GM21737 (cell line): Measurements from ENCODE around the gene SVOPL.
"Not testable (repeated sequence)": the region's sequence is repeated elsewhere in the genome, so short reads cannot be mapped to it uniquely, and the experiment has no call there.

ENCODE experiments used
- ATAC-seq: cut with Tn5 transposase; IDR thresholded peaks from one replicate; pipeline ENCODE4 v1.9.1; 2021; ENCODE audit warnings: mild to moderate bottlenecking, moderate library complexity; ENCODE audit not compliant: unreplicated experiment

Gene SVOPL

DNA sequence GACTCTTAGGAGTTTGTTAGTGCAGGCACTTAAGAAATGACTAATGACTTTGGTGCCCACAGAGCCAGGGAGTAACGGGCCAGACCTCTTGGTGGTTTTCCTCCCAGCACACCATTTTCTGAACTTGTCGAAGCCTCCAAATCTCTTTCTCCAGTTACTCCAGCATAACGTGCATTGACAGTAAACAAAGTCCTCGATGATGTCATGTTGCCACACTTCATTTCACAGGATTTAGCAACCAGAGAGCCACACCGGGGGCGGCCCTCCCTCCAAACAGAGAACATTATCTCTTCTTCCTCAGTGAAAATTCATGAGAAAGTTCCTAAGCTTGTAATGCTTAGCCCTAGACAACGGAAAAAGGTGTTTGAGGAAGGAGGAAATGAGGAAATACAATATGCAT is 4.0 kb upstream of the SVOPL start:
- no peak for ATAC-seq

DNA sequence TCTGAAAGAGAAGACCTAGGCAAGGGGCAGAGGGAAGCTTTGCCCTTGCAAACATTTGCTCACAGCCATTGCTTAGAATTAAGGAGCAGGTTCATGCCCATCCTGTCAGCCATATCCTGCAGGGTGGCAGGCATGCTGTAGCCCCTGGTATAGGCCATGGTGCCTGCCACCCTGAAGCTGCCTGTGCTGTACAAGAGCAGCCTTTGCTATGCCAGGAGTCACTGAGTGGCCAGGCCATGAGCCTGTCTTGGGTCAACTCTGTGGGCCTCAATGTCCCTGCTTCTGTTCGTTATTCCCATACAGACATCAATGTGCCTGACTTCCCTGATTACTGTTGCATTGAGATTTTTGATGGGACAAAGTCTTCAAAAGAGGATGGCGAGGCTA is 368 bp upstream of the SVOPL start:
- no peak for ATAC-seq

DNA sequence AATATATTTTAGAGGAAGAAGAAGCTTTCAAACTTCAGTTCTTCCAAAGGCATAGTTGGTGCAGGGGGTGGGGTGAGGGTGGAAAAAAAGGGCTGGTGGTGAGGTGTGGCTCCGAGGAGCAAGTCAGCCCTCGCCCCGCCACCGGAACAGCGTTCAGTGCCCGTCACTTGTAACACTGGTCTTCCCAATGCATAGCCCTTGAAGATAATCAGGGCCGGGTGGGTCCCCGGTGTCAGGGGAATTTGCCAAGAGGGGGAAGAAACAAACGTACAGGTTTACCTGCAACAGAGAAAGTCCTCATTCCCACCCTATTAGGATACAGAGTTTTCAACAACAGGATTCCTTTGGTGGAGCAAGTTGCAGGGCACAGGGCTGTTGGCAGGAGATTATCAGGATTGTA is 1.5 kb downstream of the SVOPL start:
- no peak for ATAC-seq

DNA sequence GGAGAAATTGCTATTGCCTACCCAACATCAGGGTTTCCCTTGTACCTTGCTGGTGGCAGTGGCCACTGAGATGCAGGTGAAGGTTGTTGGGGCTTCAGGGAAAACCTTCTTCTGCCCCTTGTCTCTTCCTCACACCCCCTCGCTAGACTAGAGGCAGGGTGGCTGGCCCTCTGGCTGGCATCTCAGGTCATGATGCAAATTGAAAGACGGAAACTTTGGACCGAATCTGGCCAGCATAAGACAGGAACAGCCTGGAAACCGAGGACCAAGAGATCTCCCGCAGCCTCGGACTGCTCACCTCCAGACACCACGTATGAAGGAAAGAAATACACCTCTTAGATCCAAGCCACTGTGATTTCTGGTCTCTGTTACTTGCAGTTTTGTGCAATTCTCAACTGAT is 2.9 kb downstream of the SVOPL start:
- ATAC-seq, result no peak

DNA sequence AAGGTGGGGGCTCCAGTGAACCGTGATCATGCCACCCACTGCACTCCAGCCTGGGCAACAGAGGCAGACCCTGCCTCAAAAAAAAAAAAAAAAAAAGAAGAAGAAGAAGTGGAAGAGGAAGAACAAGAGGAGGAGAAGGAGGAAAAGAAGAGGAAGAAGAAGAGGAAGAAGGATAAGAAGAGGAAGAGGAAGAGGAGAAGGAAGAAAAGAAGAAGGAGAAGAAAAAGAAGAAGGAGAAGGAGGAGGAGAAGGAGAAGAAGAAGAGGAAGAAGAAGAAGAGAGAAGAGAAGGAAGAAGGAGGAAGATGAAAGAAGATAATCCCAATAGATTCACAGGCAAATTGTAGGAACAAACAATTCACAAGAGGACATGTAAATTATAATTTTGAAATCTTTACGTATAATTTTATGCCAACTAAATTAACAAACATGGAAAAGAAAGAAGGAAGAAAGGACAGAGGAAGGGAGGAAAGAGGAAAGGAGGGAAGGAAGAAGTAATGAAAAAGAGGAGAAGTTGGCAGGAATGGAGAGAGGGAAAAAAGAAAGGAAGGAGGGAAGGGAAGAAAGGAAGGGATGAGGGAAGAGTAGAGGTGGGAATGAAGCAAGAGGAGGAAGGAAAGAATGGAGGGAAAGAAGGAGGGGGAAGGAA is 3.5 kb downstream of the SVOPL start:
- no peak for ATAC-seq

DNA sequence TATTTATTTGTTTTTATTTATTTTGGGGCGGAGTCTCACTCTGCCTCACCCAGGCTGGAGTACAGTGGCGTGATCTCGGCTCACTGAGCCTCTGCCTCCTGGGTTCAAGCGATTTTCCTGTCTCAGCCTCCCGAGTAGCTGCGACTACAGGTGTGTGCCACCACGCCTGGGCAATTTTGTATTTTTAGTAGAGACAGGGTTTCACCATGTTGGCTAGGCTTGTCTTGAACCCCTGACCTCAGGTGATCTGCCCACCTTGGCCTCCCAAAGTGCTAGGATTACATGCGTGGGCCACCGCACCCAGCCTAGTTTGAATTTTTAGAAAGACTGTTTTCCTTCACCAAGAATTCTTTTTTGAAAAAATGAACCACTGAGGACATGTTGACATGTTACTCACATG is 5.4 kb downstream of the SVOPL start:
- ATAC-seq, result not testable (repeated sequence)

DNA sequence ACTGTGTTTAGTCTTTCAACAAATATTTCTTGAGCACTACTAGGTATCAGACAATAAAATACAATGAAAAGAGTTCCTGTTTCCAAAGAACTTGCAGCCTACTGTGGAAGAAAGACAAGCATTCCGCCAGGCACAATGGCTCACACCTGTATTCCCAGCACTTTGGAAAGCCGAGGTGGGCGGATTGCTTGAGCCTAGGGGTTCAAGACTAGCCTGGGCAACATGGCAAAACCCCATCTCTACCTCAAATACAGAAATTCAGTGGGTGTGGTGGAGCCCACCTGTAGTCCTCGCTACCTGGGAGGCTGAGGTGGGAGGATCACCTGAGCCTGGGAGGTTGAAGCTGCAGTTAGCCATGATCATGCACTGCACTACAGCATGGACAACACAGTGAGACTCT is 6.1 kb downstream of the SVOPL start:
- ATAC-seq, result no peak

DNA sequence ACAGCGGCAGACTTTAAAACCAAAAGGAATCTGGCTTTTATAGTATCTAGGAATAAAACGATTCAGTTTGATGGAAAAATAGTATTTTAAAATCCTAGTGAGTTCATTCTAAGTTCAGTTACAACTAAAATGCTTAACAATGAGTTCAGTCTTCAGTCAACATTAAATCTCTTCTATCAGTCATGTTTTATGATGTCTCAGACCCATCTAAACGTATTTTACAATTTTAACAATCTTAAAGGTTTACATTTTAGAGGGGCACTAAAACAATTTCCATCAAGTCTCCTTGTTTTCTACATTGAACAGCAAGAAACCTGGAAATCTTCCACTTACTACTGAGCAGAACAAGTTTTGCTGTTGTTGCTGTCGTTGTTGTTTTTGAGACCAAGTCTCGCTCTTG is 10.0 kb downstream of the SVOPL start:
- ATAC-seq, result no peak

DNA sequence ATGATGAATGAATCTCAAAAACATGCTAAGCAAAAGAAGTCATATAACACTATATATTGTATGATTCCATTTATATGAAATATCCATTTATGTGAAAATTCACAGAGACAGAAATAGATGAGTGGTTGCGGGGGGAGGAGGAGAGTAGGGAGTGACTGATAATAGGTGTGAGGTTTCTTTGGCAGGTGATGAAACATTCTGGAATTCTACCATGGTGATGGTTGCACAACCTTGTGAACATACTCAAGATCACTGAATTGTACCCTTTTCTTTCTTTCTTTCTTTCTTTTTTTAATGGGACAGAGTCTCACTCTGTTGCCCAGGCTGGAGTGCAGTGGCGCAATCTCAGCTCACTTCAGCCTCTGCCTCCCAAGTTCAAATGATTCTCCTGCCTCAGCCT is 10.7 kb downstream of the SVOPL start:
- no peak for ATAC-seq

DNA sequence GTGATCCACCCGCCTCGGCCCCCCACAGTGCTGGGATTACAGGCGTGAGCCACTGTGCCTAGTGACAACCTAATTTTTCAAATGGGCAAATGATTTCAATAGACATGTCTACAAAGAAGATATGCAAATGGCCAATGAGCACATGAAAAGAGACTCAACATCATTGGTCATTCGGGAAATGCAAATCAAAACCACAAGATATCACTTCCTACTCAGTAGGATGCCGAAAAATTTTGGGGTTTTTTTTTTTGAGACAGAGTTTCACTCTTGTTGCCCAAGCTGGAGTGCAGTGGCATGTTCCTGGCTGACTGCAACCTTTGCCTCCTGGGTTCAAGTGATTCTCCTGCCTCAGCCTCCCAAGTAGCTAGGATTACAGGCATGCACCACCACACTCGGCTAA is 13.1 kb downstream of the SVOPL start:
- not testable (repeated sequence) for ATAC-seq

DNA sequence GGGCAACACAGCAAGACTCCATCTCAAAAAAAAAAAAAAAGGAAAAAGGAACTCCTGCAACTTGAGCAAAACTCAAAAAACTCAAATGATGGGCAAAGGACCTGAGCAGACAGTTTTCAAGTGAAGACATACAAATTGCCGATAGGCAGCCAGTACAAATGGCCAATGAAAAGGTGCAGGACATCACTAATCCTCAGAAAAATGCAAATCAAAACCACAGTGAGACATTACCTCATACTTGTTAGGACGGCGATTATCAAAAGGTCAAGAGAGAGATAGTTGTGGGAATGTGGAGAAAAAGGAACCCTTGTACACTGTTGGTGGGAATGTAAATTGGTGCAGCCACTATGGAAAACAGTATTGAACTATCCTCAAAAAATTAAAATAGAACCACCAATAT is 16.8 kb downstream of the SVOPL start:
- no peak for ATAC-seq

DNA sequence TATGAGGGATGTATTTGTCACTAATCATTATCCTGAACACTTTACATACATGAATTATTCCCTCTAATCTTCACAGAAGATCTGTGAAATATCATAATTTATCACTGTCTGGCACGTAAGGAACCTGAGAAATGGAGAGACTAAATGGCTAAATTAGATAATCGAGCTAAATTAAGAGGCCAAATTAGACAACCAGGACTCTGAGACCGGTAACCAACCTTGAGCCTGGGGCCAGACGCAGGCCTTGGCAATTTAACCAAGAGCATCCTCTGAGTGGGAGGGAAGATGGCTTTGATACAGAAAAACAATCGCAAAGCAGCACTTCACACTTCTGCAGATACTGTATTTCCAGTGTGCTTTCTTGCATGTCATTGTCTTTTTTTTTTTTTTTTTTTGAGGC is 21.4 kb downstream of the SVOPL start:
- no peak for ATAC-seq

DNA sequence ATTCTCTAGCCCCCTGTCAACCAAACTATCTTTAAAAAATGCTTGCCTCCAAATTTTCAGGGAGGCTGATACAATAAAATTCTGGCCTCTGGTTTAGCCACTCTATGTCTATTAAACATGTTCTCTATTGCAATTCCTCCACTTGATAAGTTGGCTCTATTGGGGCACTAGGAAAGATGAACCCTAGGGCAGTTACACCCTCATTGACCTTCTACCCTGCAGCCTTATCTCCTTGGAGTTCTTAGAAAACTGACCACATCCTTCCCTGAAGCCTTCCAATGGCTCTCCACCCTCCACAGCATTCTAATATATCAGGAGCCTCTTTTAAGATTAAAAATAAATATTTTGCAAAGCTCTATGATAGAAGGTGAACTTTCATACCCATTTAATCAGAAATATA is 30.6 kb downstream of the SVOPL start:
- no peak for ATAC-seq

DNA sequence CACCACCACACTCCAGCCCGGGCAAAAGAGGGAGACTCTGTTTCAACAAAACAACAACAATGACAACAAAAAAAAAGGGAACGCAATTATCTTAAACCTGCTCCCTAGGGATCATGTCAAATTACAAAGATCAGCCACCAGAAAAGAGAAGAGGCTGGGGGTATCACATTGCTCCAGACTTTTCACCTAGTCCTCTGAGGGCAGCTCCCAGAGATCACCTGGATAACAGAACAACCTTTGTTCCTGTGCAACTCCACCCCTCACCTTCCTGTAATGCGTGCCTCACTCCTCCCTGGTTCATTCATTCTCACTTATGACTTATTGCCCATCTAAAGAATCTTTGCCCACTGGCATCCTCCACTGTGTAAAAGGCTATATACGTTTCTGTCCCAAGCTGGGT is 31.8 kb downstream of the SVOPL start:
- ATAC-seq, result no peak

DNA sequence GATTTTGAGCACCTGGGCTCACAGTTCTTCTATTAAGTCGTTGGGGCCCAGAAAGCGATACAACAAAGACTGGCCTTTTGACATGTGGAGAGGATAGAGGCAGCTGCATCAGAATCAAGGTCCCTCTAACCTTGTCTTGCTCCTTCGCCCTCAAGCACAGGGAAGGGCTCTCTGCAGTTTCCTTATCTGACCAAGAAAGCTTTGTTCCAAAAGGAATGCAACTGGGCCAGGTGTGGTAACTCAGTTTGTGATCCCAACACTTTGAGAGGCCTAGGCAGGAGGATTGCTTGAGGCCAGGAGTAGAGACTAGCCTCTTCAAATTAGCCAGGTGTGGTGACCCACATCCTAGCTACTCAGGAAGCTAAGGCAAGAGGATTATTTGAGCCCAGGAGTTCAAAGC is 32.2 kb downstream of the SVOPL start:
- no peak for ATAC-seq

DNA sequence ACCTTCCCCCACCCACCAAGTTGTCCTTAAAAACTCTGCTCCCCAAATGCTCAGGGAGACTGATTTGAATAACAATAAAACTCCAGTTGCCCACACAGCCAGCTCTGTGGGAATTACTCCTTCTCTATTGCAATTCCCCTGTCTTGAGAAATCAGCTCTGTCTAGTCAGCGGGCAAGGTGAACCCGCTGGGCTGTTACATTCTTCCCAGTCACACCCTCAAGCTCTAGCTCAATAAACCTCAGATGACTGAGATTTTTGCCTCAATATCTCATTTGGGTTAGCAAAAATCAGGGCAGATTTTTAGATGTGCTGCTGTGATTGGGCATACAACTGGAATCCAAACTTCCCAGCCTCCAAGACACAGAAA is 32.9 kb downstream of the SVOPL start:
- no peak for ATAC-seq

DNA sequence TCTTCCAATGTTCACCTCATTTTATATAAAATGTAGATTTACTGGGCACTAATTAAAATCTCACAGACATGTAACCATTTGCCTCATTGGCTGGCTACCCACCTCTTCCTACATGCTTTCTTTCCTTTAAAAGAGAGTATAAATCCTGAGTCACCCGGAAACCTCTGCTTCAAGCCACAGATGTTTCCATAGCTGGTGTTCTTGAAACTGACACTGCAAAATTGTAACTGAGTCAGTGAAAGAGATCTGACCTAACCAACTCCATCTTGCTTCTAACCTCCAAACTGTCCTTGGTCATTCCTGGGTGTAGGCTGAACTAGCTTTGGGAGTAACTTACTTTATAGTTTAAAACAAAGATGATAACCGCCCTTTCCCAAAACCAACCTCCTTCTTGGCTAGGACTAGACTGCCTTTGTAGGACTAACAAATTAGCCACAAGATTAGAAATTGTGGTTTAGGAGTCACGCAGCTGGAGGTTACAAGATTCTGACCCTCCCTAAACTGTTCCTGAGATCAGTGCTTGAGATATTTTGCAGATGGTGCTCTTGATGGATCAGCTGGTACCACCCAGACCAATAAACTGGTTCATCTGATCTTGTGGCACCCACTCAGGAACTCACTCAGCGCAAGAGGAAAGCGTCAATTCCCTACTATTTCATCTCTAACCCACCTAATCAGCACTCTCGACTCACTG is 33.5 kb downstream of the SVOPL start:
- ATAC-seq, result no peak

DNA sequence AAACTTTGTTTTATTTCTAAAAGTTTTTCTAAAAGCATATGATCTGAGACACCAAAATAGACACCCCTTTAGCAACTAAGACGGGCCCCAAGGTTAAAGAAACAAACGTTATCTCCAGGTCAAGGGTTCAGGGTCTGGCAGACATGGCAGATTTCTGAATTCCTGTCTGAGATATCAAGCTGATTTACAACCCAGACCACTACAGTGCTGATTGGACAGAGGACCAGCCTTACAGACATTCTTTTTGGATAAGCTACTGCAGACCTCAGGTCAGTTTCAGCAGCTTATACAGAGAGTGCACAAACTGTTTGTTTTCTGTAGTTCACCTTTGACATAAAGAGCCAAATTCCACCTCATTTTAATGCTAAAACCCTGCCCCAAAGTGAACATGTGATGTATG is 34.8 kb downstream of the SVOPL start:
- no peak for ATAC-seq

DNA sequence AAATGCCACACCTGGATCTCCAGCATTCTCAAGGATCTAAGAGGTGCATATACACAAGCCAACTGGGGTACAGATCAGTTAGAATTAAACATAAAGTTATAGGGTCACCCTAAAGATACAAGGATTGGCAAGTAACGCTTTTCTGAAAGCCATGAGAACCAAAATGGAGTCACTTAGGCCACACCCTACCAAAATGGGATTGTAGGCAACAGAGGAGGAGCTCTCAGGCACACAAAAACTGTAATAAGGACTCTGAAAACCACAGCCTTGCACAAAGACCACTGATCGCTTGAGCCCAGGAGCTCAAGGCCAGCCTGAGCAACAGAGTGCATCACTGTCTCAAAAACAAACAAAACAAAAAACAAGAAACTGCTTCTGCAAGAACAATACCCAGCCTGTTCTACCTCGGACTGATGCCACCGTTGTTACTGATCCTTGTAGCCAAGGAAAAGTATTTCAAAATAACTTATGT is 35.5 kb downstream of the SVOPL start:
- no peak for ATAC-seq

DNA sequence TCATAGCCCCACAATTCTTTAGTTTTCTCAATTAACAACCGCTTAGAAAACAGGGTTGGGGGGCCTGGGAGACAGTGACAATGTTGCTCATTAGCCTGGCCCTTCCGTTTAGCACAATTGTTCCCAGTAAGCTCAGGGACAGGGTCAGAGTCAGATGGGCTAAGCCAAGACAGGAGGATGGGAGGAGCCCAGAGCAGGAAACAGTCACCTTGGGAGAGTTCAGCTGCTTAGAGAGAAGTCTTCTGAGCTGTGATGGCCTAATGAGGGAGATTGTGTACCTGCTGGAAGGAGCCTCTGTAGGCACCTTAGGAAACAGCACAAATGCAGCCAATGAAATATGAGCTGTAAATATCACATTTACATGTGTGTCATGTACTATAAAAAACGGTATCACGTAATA is 35.9 kb downstream of the SVOPL start:
- no peak for ATAC-seq

DNA sequence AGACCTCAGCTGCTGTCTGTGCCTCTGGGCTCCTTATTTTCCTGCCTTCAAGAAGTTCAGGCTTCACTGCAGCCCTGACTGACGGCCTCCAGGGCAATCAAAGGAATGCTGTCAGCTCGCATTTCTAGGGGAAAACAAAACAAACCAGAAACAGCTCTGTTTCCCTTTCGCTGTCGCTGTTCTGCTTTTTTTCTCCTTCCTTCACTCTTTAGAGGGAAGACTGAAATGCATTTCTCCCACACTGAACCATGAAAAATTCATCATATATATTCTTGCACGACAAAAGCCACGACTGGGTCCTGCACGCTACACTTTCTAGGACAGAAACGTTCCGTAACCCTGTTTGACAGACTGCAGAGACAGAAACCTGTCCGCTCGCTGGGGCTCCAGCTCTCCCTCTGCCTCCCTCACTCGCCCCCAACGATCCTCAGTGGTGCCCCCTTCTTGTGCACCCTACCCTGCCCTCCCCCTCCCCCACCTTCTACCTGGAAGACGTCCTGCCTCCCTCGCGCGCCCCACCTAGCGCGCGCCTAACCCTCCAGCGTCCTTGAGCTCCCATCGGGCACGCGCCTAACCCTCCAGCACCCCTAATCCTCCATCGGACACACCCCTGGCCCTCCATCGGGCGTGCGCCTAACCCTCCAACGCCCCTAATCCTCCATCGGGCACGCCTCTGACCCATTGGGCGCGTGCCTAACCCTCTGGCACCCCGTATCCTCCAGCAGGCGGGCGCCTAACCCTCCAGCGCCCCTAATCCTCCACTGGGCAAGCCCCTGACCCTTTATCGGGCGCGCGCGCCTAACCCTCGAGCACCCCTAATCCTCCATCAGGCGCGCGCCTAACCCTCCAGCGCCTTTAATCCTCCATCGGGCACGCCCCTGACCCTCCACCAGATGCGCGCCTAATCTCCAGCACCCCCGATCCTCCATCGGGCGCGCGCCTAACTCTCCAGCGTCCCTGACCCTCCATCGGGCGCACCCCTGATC is 37.1 kb downstream of the SVOPL start:
- ATAC-seq, result no peak

DNA sequence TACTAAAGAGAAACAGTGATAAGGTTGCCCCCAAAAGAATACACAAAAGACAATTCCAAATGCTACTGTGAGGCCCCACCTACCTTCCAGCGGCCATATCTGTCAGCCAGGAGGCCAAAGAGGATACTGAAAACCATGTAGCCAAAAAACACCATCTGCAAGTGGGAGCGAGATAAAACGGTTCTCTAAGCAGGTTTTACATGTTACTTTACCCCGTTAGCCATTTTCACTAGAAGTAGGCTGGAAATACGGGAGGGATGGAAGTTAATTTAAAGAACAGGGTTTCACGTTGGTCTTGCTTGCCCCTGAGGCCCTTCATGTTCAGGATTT is 38.2 kb downstream of the SVOPL start:
- no peak for ATAC-seq
